Keratinocyte (primary cell): ENCODE data around the gene MAD2L2. TPM values are rescaled to one million over a fixed set of nuclear protein-coding genes. Genes with fewer than 3 reads are reported as not detected.

ENCODE experiments used
- DNase-seq: peaks from one replicate; pipeline ENCODE4 v3.0.0-alpha.2; 2011; ENCODE audit warnings: low read depth, missing footprints, low spot score
- FAIRE-seq: peaks from 2 replicates; lab custom pipeline; 2011; peaks lifted over from hg19 to GRCh38; lab: Jason Lieb, UNC
- H2AFZ ChIP-seq: 2 replicates; pipeline ENCODE4 v1.6.0; 2012; ENCODE audit warnings: low read length, control low read depth, inconsistent platforms; ENCODE audit not compliant: control insufficient read depth
- H3K27ac ChIP-seq: 2 replicates; pipeline ENCODE4 v1.5.1; 2011; ENCODE audit warnings: low read length; ENCODE audit not compliant: control insufficient read depth, insufficient read depth
- H3K27me3 ChIP-seq: 3 replicates; pipeline ENCODE4 v1.6.0; 2011; ENCODE audit warnings: low read length; ENCODE audit not compliant: control insufficient read depth, insufficient read depth; ENCODE audit errors: extremely low read depth
- H3K36me3 ChIP-seq, 2 experiments: 2 replicates in 1 of 2; 3 replicates in 1 of 2; pipeline ENCODE4 v1.5.1; 2011; ENCODE audit warnings: low read length in 2 of 2, mild to moderate bottlenecking in 1 of 2; ENCODE audit not compliant: control insufficient read depth in 2 of 2, insufficient read depth in 2 of 2; ENCODE audit errors: extremely low read depth in 1 of 2
- H3K4me1 ChIP-seq: 3 replicates; pipeline ENCODE4 v1.5.1; 2011; ENCODE audit warnings: low read length; ENCODE audit not compliant: control insufficient read depth, insufficient read depth; ENCODE audit errors: extremely low read depth
- H3K4me2 ChIP-seq: 3 replicates; pipeline ENCODE4 v1.6.0; 2011; ENCODE audit warnings: low read depth, low read length; ENCODE audit not compliant: control insufficient read depth, insufficient read depth; ENCODE audit errors: extremely low read depth
- H3K4me3 ChIP-seq, 3 experiments: fragments of 200-600 bp in 1 of 3; sonication (generic) in 1 of 3; 2 replicates in 2 of 3; 3 replicates in 1 of 3; pipeline ENCODE4 v1.5.1; 2011 to 2016; ENCODE audit warnings: low read length in 3 of 3, mild to moderate bottlenecking in 3 of 3, control low read depth in 2 of 3, inconsistent platforms in 1 of 3, low read depth in 1 of 3, mixed read lengths in 1 of 3, mixed run types in 1 of 3, moderate library complexity in 1 of 3; ENCODE audit not compliant: control insufficient read depth in 2 of 3, insufficient read depth in 2 of 3; ENCODE audit errors: extremely low read depth in 1 of 3
- H3K79me2 ChIP-seq: 2 replicates; pipeline ENCODE4 v1.6.0; 2012; ENCODE audit warnings: low read length; ENCODE audit not compliant: control insufficient read depth, insufficient read depth
- H3K9ac ChIP-seq: 3 replicates; pipeline ENCODE4 v1.6.0; 2011; ENCODE audit warnings: low read length; ENCODE audit not compliant: control insufficient read depth, insufficient read depth; ENCODE audit errors: extremely low read depth
- H3K9me1 ChIP-seq: 3 replicates; pipeline ENCODE4 v1.6.0; 2011; ENCODE audit warnings: low read length; ENCODE audit not compliant: control insufficient read depth, insufficient read depth; ENCODE audit errors: extremely low read depth
- H3K9me3 ChIP-seq: 2 replicates; pipeline ENCODE4 v1.5.1; 2012; ENCODE audit warnings: low read depth, low read length; ENCODE audit not compliant: control insufficient read depth
- H4K20me1 ChIP-seq: 3 replicates; pipeline ENCODE4 v1.6.0; 2011; ENCODE audit warnings: low read length; ENCODE audit not compliant: control insufficient read depth, insufficient read depth; ENCODE audit errors: extremely low read depth
- CTCF ChIP-seq, 3 experiments: IDR thresholded peaks in 1 of 3; conservative IDR thresholded peaks in 1 of 3; optimal IDR thresholded peaks in 1 of 3; 2 replicates in 2 of 3; 3 replicates in 1 of 3; pipeline versions ENCODE3 to v1.5.1; 2011; ENCODE audit warnings: low read length in 3 of 3, mild to moderate bottlenecking in 3 of 3, moderate library complexity in 2 of 3, control low read depth in 1 of 3, inconsistent platforms in 1 of 3; ENCODE audit not compliant: insufficient read depth in 2 of 3; ENCODE audit errors: extremely low read depth in 1 of 3
- EZH2 ChIP-seq: IDR thresholded peaks from one replicate; pipeline ENCODE4 v1.6.1; 2012; ENCODE audit warnings: inconsistent platforms, mild to moderate bottlenecking, low read length, moderate library complexity
- dilution Hi-C: fragments of 300-500 bp; cut with MboI; formaldehyde crosslinking; loops from one replicate; pipeline ENCODE4 v1.7.0; 2020; ENCODE audit warnings: low sequenced_read_pairs; ENCODE audit not compliant: extremely low pct_ligation_motif_present
- polyA plus RNA-seq, 5 experiments: library from polyadenylated mRNA; depleted of rRNA in 3 of 5; stranded (reverse) in 3 of 5; stranded (forward) in 1 of 5; unstranded in 1 of 5; fragments of >200 nt; gene quantifications; 1 replicate in 1 of 5; 2 replicates in 3 of 5; 3 replicates in 1 of 5; pipeline versions ENCODE4 v1.2.1 to v1.2.3, GENCODE V29; 2011 to 2012; ENCODE audit warnings: missing spikeins in 2 of 5, low read depth in 1 of 5, low replicate concordance in 1 of 5

The MAD2L2 gene
- polyA plus RNA-seq, 1 donor (not counting 4 experiments of a cell fraction or from before 2014, with no cell fraction given): 24.8 TPM

DNA sequence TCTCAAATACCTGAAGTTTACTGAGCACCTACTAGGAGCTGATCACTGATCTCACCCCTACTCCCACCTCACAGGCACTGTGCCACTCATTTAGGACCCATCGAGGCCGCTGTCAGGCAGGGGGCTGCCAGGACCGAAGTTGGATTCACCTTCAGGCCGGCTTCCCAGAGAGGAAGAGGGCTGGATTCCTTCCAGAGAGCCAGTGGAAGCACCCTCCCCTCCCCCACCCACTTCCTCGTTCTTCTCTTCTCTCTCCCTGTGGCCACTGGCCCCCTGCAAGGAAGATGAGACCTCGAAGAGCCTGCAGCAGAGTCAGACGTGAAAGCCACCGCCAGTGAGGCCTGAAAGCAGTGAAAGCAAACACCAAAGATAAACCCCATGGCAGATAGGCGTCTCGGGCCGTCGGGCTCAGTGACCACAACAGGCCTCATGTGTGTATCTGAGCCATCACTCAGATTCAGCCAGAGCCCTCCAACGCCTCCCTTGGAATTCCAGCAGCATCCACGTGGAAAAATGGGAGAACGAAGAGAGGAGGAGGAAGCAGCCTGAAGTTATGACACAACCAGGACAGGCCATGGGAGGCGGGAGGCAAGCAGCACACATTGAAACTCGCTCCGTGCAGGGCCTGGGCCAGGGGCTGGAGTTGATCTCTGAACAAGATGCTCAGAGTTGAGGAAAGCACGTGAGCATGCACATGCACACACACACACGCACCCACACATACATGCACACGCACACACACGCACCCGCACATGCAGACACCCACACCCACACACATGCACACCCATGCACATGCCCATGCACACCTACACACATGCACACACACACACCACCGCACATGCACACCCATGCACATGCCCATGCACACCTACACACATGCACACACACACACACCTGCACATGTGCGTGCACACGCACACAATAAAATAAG lies 48.8 kb upstream of the MAD2L2 start:
- no peak overlapping the region for H3K4me2 ChIP-seq
- FAIRE-seq: no peak

DNA sequence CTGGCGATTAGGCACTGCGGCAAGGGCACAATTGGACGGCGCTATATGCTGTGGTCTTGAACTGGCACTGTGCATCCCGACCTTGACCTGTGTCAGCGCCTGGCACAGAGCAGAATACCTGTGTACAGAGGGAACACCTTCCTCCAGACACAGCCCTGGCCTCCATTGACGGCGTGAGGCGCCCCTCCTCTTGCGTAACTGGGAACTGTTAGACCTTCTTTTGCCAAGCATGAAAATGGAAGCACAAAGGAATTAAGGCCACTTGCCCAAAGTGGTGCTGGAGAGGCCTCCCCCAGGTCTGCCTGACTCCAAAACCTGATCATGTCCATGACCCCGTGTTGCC lies 48.2 kb upstream of the MAD2L2 start:
- dilution Hi-C loops: no loop called here
- DNase-seq: no peak
- no peak for FAIRE-seq
- Histone ChIP-seq H3K4me3 (no peak overlapping the region), H3K27ac (no peak overlapping the region), H3K9ac (no peak overlapping the region), H4K20me1 (no peaks in the 10 kb centered on the region), H3K9me3 (no peaks in the 10 kb centered on the region), H3K9me1 (no peaks in the 10 kb centered on the region), H3K79me2 (no peaks in the 10 kb centered on the region), H2AFZ (no peak overlapping the region), H3K27me3 (no peaks in the 10 kb centered on the region), H3K4me2 (no peak overlapping the region), H3K36me3 (no peaks in the 10 kb centered on the region), H3K4me1 (peaks cover 19% of the 10 kb centered on the region)
- TF ChIP-seq EZH2: no peak
- no peak for TF ChIP-seq CTCF (optimal IDR thresholded peaks at IDR 0.05 in 1 of 3, IDR thresholded peaks at IDR 0.05 in 1 of 3, conservative IDR thresholded peaks at IDR 0.05 in 1 of 3; ENCODE audit: extremely low read depth in 1 of 3, insufficient read depth in 2 of 3, low read length in 3 of 3)

More for the DNA sequence above, 48.8 kb upstream of the MAD2L2 start:
- H3K9ac ChIP-seq: no peak overlapping the region
- TF ChIP-seq EZH2: no peak
- TF ChIP-seq CTCF (optimal IDR thresholded peaks at IDR 0.05 in 1 of 3, IDR thresholded peaks at IDR 0.05 in 1 of 3, conservative IDR thresholded peaks at IDR 0.05 in 1 of 3; ENCODE audit: extremely low read depth in 1 of 3, insufficient read depth in 2 of 3, low read length in 3 of 3): no peak
- H3K79me2 ChIP-seq: no peaks in the 10 kb centered on the region
- dilution Hi-C loops: no loop called here
- H3K27me3 ChIP-seq: no peaks in the 10 kb centered on the region
- no peaks in the 10 kb centered on the region for H4K20me1 ChIP-seq
- H3K27ac ChIP-seq: no peak overlapping the region
- H3K4me1 ChIP-seq: peaks cover 19% of the 10 kb centered on the region
- H3K4me3 ChIP-seq: no peak overlapping the region
- no peak overlapping the region for H2AFZ ChIP-seq
- H3K36me3 ChIP-seq: no peaks in the 10 kb centered on the region
- DNase-seq: no peak
- H3K9me1 ChIP-seq: no peaks in the 10 kb centered on the region
- H3K9me3 ChIP-seq: no peaks in the 10 kb centered on the region
